D721Med (cell line): ENCODE measurements around the gene ENDOU.

Experiments used
- DNase-seq: peaks from one replicate; pipeline ENCODE4 v3.0.0; 2011; ENCODE audit warnings: low spot score; ENCODE audit not compliant: insufficient read length
- FAIRE-seq: peaks from 2 replicates; lab custom pipeline; 2011; peaks lifted over from hg19 to GRCh38; lab: Jason Lieb, UNC
- TF ChIP-seq, protein P1 (sequence below): IDR thresholded peaks from 2 replicates; pipeline ENCODE4 v1.5.1; 2012; ENCODE audit warnings: mild to moderate bottlenecking, control low read depth; ENCODE audit not compliant: insufficient read depth; ENCODE audit errors: missing control alignments

Gene ENDOU

DNA sequence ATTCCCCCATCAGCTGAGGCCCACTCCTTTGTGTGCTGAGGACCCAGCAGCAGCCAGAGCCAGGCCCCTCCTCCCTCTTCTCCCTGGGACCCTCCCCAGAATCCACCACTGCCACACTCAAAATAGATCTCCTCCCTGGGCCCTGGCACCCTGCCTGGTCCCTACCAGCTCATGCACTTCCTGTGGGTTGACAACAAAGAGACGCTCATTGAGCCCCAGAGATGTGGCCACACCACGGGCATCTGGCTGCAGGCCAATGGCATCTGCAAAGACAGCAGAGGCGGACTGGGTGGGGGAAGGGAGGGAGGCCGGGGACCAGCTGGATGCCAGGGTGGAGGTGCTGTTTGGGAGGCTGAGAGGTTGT lies 16.0 kb upstream of the ENDOU start:
- TF ChIP-seq, protein P1, sequence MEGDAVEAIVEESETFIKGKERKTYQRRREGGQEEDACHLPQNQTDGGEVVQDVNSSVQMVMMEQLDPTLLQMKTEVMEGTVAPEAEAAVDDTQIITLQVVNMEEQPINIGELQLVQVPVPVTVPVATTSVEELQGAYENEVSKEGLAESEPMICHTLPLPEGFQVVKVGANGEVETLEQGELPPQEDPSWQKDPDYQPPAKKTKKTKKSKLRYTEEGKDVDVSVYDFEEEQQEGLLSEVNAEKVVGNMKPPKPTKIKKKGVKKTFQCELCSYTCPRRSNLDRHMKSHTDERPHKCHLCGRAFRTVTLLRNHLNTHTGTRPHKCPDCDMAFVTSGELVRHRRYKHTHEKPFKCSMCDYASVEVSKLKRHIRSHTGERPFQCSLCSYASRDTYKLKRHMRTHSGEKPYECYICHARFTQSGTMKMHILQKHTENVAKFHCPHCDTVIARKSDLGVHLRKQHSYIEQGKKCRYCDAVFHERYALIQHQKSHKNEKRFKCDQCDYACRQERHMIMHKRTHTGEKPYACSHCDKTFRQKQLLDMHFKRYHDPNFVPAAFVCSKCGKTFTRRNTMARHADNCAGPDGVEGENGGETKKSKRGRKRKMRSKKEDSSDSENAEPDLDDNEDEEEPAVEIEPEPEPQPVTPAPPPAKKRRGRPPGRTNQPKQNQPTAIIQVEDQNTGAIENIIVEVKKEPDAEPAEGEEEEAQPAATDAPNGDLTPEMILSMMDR: no peak
- FAIRE-seq (no peak), DNase-seq (no peak)

DNA sequence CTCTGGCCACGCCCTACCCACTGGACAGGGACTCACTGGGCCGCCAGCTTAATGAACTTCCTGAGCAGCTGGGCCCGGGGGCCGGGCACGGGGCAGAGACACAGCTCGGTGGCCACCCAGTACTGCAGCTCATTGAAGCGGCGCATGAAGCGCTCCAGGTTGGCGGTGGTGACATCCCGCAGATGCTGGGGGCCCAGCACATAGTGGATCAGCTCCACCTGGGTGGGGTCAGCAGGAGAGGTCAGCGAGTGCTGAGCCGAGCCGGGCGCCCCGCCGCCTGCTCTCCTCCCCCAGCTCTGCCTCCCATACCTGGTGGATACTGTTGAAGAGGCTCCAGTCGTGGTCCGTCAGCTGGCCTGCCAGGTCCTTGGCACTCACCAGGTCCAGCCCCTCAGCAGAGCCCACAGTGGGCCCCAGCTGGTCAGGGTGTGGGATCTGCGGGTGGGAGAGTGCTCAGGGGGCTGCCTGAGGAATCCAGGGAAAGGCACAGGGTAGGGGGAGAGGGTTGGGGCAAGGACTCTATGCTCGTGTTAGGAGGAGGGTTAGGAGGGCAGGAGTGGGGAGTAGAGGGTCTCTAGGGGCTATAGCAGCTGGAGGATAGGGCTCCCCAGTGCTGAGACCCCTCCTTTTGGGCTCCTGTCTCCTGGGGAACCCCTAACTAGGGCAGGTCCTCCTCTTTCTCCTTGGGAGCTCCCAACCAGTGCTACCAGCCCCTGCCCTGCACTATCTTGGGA lies 15.5 kb upstream of the ENDOU start:
- TF ChIP-seq, protein P1: no peak
- FAIRE-seq: no peak
- DNase-seq: no peak

DNA sequence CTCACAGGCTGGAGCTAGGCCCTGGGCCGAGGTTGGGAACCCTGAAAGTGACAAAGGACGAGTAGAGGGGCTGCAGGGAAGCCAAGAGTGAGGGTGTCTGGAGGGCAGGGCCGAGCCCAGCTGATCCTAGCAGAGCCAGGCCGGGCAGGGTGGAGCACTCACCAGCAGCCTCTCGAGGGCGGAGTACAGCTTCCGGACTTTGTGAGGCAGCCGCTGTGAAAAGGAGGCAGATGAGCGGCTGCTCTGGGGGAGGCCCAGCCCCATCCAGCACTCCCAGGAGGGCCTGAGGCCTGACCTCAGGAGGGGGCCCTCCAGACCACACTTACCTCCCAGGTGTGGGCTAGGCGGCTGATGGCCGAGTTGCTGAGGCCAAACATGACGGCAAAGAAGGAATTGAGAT lies 14.7 kb upstream of the ENDOU start:
- TF ChIP-seq, protein P1: no peak
- DNase-seq: no peak
- no peak for FAIRE-seq

DNA sequence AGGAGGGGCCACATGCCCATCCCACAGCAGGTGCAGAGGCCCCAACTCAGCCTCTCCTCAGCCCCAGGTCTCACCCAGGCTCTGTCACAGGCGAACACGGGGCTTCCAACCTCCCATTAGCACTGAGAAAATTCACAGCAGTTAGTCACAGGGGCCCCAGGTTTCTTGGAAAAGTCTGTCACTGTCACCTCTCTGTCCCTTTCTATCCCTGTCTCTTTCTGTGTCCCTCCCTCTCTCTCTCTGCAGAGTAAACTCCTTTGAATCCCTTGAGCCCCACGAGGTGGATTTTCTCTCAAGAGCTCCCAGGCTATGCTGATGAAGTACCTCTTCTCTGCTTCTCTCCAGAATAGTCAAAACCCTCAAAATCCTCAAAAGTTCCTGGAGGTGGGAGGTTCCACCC lies 14.0 kb upstream of the ENDOU start:
- TF ChIP-seq, protein P1: no peak
- DNase-seq: no peak
- no peak for FAIRE-seq

DNA sequence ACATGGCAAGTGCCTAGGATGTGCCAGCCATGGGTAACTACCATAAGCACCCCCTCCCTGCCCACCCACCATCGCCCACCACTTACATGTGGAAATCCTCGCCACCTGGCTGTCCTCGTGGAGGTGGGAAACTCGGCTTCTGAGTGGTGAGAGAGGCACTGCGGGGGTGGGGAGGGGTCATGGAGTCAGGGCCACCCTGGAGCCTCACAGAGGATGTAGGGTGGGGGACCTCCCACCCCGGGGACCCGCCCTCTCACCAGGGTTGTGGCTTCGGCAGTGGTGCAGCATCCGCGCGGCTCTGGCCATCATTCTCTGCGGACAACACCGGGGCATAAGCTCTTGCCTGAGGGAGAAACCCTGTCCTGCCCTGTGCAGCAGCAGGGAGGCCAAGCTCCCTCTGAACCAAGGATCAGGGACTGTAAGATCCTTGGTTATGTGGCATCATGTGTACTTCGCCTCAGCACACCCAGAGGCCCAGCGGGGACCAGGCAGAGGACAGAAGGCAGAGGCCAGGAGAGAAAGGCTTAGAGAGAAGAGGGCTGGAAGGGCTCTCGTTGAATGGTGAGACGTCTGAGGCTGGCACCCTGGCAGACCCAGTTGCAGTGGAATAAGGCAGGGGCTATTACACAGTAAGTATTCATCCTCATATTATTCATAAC lies 12.8 kb upstream of the ENDOU start:
- DNase-seq (no peak), FAIRE-seq (no peak)
- TF ChIP-seq, protein P1: no peak

DNA sequence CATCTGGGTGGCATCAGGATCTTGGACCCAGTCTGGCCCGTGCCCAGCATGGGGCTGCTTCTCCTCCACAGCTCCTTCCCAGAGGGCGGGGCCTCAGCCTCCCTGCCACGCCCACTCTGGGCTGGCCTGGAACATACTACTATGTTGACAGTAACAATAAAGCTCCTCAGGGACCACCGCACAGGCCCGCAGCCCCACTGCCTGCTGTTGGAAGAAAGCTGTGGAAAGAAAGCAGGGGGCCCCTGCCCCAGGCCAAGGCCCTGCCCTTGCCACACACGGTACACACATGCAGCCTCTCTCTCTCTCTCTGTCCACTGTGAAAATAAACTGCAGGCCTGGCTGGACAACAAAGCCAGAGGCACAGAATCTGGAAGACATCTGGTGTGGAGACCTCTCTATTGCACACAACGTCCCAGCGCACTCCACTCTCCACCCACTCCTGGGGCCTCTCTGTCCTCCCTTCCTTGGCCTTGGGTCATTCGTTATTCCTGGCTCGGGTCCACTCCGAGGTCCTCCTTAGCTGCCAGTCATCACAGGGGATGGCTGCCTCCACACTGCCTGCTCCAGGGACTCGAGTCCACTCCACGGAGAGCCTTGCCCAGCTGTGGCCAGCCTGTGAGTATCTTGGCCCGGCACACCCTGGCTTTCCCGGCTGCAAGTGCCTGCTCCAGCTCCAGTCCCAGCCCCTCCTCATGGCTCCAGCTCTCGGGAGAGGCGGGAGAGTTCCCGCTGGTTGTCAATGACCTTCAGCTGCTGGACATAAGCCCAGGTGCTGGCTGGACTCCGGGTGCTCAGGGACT lies 11.8 kb upstream of the ENDOU start:
- DNase-seq (no peak), FAIRE-seq (no peak)
- TF ChIP-seq, protein P1: no peak
